Breast epithelium (tissue), 4 donors: ENCODE measurements around the gene LHFPL3. TPM values are rescaled to one million over a fixed set of nuclear protein-coding genes. Genes with fewer than 3 reads are reported as not detected.

Experiments
- DNase-seq, 2 donors: peaks; one replicate each; pipeline ENCODE4 v3.0.0-alpha.2; 2019; ENCODE audit warnings: low spot score in 2 of 2
- H3K27ac ChIP-seq, 2 donors: fragments of 200-600 bp; sonication (generic) in 1 of 2; one replicate each; pipeline ENCODE4 v1.5.1; 2016 to 2019; ENCODE audit warnings: mild to moderate bottlenecking in 1 of 2
- H3K27me3 ChIP-seq, 2 donors: fragments of 200-600 bp; sonication (generic) in 1 of 2; one replicate each; pipeline versions ENCODE4 v1.5.1 to v1.6.0; 2017 to 2019; ENCODE audit warnings: control low read depth in 1 of 2, mild to moderate bottlenecking in 1 of 2
- H3K36me3 ChIP-seq: fragments of 200-600 bp; one replicate; pipeline ENCODE4 v1.5.1; 2019
- H3K4me1 ChIP-seq, 2 donors: fragments of 200-600 bp; sonication (generic); one replicate each; pipeline ENCODE4 v1.5.1; 2016 to 2019; ENCODE audit warnings: control low read depth in 1 of 2
- H3K4me3 ChIP-seq, 3 donors: fragments of 200-600 bp; sonication (generic); 1 replicate in 2 of 3; 2 replicates in 1 of 3; pipeline ENCODE4 v1.5.1; 2016 to 2019; ENCODE audit warnings: mild to moderate bottlenecking in 3 of 3, moderate library complexity in 2 of 3
- H3K9me3 ChIP-seq, 2 donors: fragments of 200-600 bp; sonication (generic) in 1 of 2; one replicate each; pipeline ENCODE4 v1.5.1; 2016 to 2019; ENCODE audit warnings: control low read depth in 1 of 2
- POLR2A ChIP-seq: fragments of 450-650 bp; IDR thresholded peaks from one replicate; pipeline ENCODE4 v1.6.1; 2016; ENCODE audit warnings: antibody characterized with exemption, mild to moderate bottlenecking, moderate library complexity
- POLR2AphosphoS5 ChIP-seq, 3 donors: sonication (generic); formaldehyde crosslinking; IDR thresholded peaks; one replicate each; pipeline ENCODE4 v1.6.1; 2017; ENCODE audit warnings: antibody characterized with exemption in 3 of 3
- intact Hi-C: fragments of 100-400 bp; cut with DNase I; formaldehyde crosslinking; loops from one replicate; pipeline ENCODE4 v1.15.1; 2023; ENCODE audit warnings: low total_unique reads
- total RNA-seq, 3 donors: library from RNA; depleted of rRNA; stranded (reverse); fragments of >200 nt; gene quantifications; one replicate each; pipeline ENCODE4 v1.1.0, GENCODE V29; 2016
- TF ChIP-seq, protein P1 (sequence below), 3 donors: fragments of 450-650 bp; IDR thresholded peaks; one replicate each; pipeline ENCODE4 v1.5.1; 2016 to 2017; ENCODE audit warnings: antibody characterized with exemption in 3 of 3, mild to moderate bottlenecking in 3 of 3, moderate library complexity in 3 of 3

Gene LHFPL3
- total RNA-seq, 3 donors from 2014 or later = not detected

DNA sequence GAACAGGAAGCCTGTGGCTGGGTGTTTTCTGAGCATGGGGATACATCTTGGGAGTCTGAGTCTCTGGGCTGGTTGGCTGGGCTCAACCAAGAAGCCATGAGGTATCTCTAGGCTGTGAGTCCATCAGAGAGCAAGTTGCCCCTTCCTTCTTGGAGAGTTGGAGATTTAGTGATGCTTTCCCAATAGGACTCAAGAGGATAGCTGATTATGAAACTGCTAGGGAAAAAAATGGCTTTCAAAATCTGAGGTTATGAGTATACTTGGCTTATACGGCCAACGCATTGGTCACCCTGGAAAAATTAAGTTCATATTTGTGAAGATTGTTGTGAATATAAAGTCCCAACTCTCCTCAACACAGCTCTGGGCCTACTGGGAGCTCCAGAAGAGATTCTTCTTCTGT lies 522.9 kb downstream of the LHFPL3 start:
- H3K36me3 ChIP-seq = no peaks in the 10 kb centered on the region
- H3K27ac ChIP-seq = no peak overlapping the region
- no peak overlapping the region for H3K4me3 ChIP-seq
- no peaks in the 10 kb centered on the region for H3K27me3 ChIP-seq
- TF ChIP-seq, protein P1, sequence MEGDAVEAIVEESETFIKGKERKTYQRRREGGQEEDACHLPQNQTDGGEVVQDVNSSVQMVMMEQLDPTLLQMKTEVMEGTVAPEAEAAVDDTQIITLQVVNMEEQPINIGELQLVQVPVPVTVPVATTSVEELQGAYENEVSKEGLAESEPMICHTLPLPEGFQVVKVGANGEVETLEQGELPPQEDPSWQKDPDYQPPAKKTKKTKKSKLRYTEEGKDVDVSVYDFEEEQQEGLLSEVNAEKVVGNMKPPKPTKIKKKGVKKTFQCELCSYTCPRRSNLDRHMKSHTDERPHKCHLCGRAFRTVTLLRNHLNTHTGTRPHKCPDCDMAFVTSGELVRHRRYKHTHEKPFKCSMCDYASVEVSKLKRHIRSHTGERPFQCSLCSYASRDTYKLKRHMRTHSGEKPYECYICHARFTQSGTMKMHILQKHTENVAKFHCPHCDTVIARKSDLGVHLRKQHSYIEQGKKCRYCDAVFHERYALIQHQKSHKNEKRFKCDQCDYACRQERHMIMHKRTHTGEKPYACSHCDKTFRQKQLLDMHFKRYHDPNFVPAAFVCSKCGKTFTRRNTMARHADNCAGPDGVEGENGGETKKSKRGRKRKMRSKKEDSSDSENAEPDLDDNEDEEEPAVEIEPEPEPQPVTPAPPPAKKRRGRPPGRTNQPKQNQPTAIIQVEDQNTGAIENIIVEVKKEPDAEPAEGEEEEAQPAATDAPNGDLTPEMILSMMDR (IDR thresholded peaks at IDR 0.05) = no peak
- TF ChIP-seq POLR2AphosphoS5 (IDR thresholded peaks at IDR 0.05) (no peak), POLR2A (no peak)
- H3K9me3 ChIP-seq = no peaks in the 10 kb centered on the region
- no peak for DNase-seq
- intact Hi-C loops = no loop called here
- no peaks in the 10 kb centered on the region for H3K4me1 ChIP-seq

DNA sequence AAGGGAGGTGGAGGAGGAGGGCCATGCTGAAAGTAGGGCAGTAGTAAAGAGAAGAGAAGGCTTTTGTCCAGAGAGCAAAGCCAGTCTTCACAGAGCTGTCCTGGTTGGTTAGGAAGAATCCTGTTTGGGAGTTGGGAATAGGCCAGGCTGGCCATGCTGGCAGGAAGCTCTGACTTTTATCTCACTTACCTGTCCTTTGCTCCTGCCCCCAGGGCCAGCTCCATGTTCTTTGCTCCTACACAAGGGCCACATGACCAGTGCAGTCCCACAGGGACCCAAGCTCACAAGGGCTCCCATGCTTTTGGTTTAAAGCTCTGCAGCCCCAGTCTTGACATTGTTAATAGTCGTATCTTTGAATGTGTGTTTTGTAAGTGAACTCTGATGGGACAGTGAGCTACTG lies 524.0 kb downstream of the LHFPL3 start:
- Histone ChIP-seq H3K27me3 (no peaks in the 10 kb centered on the region), H3K4me3 (no peak overlapping the region), H3K27ac (no peak overlapping the region), H3K4me1 (no peaks in the 10 kb centered on the region), H3K36me3 (no peaks in the 10 kb centered on the region), H3K9me3 (no peaks in the 10 kb centered on the region)
- DNase-seq = peak in 1 of 2 donors; percentile 57
- TF ChIP-seq POLR2A = no peak
- TF ChIP-seq POLR2AphosphoS5 (IDR thresholded peaks at IDR 0.05) = no peak
- intact Hi-C loops = no loop called here

DNA sequence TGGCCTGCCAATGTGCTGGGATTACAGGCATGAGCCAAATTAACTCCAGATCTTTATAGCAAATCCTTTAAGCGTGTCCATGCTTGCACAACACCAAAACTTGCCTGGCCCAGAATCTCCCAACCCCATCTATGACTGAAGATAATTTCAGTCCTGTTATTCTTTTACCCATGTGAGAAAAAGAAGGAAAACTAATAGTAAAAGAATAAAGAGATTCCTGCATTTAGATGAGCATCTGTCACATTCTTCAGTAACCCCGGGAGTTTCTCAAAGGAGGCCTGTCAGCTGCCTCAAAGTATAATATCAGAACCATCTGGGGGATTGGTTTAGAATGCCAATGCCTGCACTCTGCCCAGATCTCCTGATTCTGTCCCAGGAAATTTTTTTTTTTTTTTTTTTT lies 527.5 kb downstream of the LHFPL3 start:
- intact Hi-C loops = no loop called here

DNA sequence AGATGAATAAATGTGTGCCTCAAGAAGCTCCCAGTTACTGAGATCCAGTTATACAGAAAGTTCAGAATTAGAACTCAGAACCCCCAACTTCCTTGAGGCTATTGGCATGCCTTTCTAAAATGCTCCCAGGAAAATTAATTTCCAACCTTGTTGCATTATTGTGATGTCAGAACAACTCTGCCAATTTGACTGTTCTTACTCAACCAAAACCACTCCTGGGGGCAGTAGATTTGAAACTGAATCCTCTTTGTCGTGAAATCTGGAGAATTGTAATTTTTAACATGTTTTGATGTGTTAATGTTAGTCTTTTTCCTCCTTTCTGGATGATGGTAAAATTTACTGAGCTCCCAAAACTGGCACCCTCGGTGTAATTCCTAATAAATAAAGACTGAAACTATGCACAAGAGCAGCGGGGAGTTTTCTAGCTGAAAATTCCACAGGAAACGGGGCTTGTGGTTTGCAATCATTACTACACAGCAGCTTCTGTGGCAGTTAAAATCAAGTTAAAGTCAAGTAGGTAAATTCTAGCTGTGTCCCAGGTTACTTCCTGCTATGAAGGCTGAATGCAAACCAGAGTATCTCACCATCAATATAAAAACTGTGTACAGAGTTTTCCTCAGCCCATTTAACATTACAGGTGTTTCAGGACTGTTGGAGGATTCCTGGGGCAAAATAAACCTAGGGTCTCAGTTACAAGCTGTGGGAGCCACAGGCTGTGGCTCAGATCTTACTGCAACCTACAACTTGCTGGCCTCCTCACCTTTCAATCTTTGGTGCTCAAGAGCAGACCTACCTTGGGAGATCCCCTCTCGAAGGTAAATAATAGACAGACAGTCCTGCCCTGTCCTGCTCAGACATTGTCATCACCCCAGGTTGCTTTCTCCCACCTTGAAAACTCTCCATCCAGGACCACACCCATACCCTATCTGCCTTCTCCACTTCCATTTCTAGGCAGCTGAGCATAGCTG lies 529.3 kb downstream of the LHFPL3 start:
- TF ChIP-seq POLR2A (no peak), POLR2AphosphoS5 (IDR thresholded peaks at IDR 0.05) (no peak)
- Histone ChIP-seq H3K4me3 (no peak overlapping the region), H3K4me1 (no peaks in the 10 kb centered on the region), H3K27me3 (peaks cover 0 to 6% of the 10 kb centered on the region in 2 donors), H3K36me3 (no peaks in the 10 kb centered on the region), H3K27ac (no peak overlapping the region), H3K9me3 (no peaks in the 10 kb centered on the region)
- DNase-seq = no peak
- intact Hi-C loops = no loop called here

More for the DNA sequence above, 527.5 kb downstream of the LHFPL3 start:
- TF ChIP-seq POLR2AphosphoS5 (IDR thresholded peaks at IDR 0.05) (no peak), POLR2A (no peak)
- TF ChIP-seq, protein P1 (IDR thresholded peaks at IDR 0.05) = no peak
- Histone ChIP-seq H3K27ac (no peak overlapping the region), H3K27me3 (no peaks in the 10 kb centered on the region), H3K36me3 (no peaks in the 10 kb centered on the region), H3K4me1 (no peaks in the 10 kb centered on the region), H3K4me3 (no peak overlapping the region), H3K9me3 (no peaks in the 10 kb centered on the region)
- DNase-seq = no peak

DNA sequence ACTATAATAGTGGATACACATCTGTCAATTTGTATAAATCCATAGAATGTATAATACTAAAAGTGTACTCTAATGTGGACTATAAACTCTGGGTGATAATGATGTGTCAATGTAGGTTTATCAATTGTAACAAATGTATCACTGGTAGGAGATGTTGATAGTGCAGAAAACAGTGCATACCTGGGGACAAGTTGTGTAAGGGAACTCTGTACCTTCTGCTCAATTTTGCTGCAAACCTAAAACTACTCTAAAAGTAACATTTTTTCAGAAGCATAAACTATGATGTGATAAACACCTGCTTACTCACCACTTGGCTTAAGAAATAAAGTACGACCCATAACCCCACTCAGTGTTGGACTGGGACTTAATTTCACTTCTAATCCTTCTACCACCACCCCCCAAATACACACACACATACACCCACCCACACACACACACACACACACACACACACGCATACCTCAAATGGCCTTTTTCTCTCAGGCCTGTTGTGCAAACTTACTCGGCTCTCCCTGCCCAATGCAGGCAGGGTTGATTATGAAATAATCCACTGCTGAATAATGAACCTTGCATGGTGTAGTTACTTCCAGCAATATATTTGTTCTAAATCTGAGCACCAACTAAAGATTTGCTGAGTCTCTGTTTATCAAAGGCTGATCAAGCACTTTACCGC lies 531.5 kb downstream of the LHFPL3 start:
- intact Hi-C loops = no loop called here
- no peak for DNase-seq
- Histone ChIP-seq H3K36me3 (no peaks in the 10 kb centered on the region), H3K27ac (no peak overlapping the region), H3K4me1 (no peaks in the 10 kb centered on the region), H3K9me3 (peaks cover 4 to 8% of the 10 kb centered on the region in 2 donors), H3K4me3 (no peak overlapping the region), H3K27me3 (peaks cover 0 to 8% of the 10 kb centered on the region in 2 donors)
- TF ChIP-seq, protein P1 (IDR thresholded peaks at IDR 0.05) = no peak
- TF ChIP-seq POLR2A = no peak
- TF ChIP-seq POLR2AphosphoS5 (IDR thresholded peaks at IDR 0.05) = no peak
